NCI-H146 (cell line): ENCODE data around the gene FAM181B.

ENCODE experiments used
- DNase-seq: peaks from one replicate; lab custom pipeline; 2025; lab: John Stamatoyannopoulos, UW

FAM181B gene

GRCh38 chr11:82683029-82683428 is 50.6 kb downstream of the FAM181B start:
- DNase-seq: no peak

GRCh38 chr11:82682003-82682751 is 51.5 kb downstream of the FAM181B start:
- peak; percentile 32 for DNase-seq

GRCh38 chr11:82680252-82680651 is 53.4 kb downstream of the FAM181B start:
- DNase-seq: no peak
